Ramos (cell line): ENCODE data around the gene KCNC4.

ENCODE experiments used
- in situ Hi-C: fragments of 300-500 bp; cut with MboI; formaldehyde crosslinking; loops from one replicate; pipeline ENCODE4 v1.14.3; 2022; ENCODE audit warnings: low sequenced_read_pairs; ENCODE audit not compliant: unreplicated experiment

Gene KCNC4

GRCh38 chr1:110243574-110243973, 33.5 kb downstream of the KCNC4 start:
- in situ Hi-C loops: no loop called here

- in situ Hi-C loops: no loop called here
These were observed 35.9 kb downstream of the KCNC4 start for GRCh38 chr1:110245876-110246620.

GRCh38 chr1:110248746-110249145, 38.6 kb downstream of the KCNC4 start:
- in situ Hi-C loops: no loop called here

- in situ Hi-C loops: no loop called here
These were observed 39.1 kb downstream of the KCNC4 start for GRCh38 chr1:110249256-110249655.

GRCh38 chr1:110250008-110250407, 39.9 kb downstream of the KCNC4 start:
- in situ Hi-C loops: no loop called here

GRCh38 chr1:110250749-110251148, 40.6 kb downstream of the KCNC4 start:
- in situ Hi-C loops: no loop called here

GRCh38 chr1:110253213-110253612, 43.1 kb downstream of the KCNC4 start:
- in situ Hi-C loops: no loop called here

- in situ Hi-C loops: no loop called here
These were observed 44.7 kb downstream of the KCNC4 start for GRCh38 chr1:110254604-110255391.

GRCh38 chr1:110255392-110255787, 45.3 kb downstream of the KCNC4 start:
- in situ Hi-C loops: no loop called here

- in situ Hi-C loops: no loop called here
These were observed 48.6 kb downstream of the KCNC4 start for GRCh38 chr1:110258734-110259133.

GRCh38 chr1:110259770-110260169, 49.7 kb downstream of the KCNC4 start:
- in situ Hi-C loops: no loop called here
